ENCODE data around the gene DNAH14. TPM values are rescaled to one million over a fixed set of nuclear protein-coding genes. Genes with fewer than 3 reads are reported as not detected.

Gene DNAH14
- total and polyA plus RNA-seq, 2 experiments from 2014 or later = 55.3 to 80.2 TPM

- no peak for TF ChIP-seq EZH2 (IDR thresholded peaks at IDR 0.05; ENCODE audit: low read depth, unreplicated experiment)
- no peak for TF ChIP-seq POLR2AphosphoS5 (IDR thresholded peaks at IDR 0.05; ENCODE audit: low read depth)
- no peak for TF ChIP-seq EZH2phosphoT487 (IDR thresholded peaks at IDR 0.05; ENCODE audit: unreplicated experiment)
- no peak for TF ChIP-seq ZNF462 (CRISPR knock-in tag; IDR thresholded peaks at IDR 0.05)
- no peak for TF ChIP-seq STAT1 (IDR thresholded peaks at IDR 0.05; ENCODE audit: unreplicated experiment)
Observed at GRCh38 chr1:225182716-225183115, 253.2 kb downstream of the DNAH14 start (continued).

GRCh38 chr1:225191199-225191753 lies 261.8 kb downstream of the DNAH14 start:
- Mint-ChIP-seq H3K36me3 (ENCODE audit: low read depth) (peaks cover 15% of the 10 kb centered on the region; the same call in 2 of the 3 replicates), H3K27ac (no peak overlapping the region), H3K27me3 (ENCODE audit: insufficient read depth, low read depth, poor library complexity) (no peaks in the 10 kb centered on the region), H3K4me1 (no peaks in the 10 kb centered on the region; the same call in 2 of the 3 replicates), H3K4me3 (no peak overlapping the region), H3K9me3 (peaks cover 19% of the 10 kb centered on the region)
- Histone ChIP-seq H3K79me2 (replicated peaks; ENCODE audit: insufficient read depth) (no peaks in the 10 kb centered on the region), H3K4me3 (no peak overlapping the region), H3K27me3 (ENCODE audit: insufficient read depth) (no peaks in the 10 kb centered on the region), H3K27ac (ENCODE audit: low read depth) (no peak overlapping the region), H3K9me2 (ENCODE audit: insufficient read depth) (peaks cover 4% of the 10 kb centered on the region; the same call in 1 of the 2 replicates), H3K4me1 (ENCODE audit: insufficient read depth) (no peaks in the 10 kb centered on the region), H4K20me1 (replicated peaks; ENCODE audit: insufficient read depth) (no peaks in the 10 kb centered on the region), H2AFZ (no peak overlapping the region), H3F3A (replicated peaks; ENCODE audit: low read depth) (no peaks in the 10 kb centered on the region), H3K4me2 (no peak overlapping the region), H3K36me3 (ENCODE audit: insufficient read depth) (no peaks in the 10 kb centered on the region)
- ATAC-seq (no peak), DNase-seq (ENCODE audit: low spot score) (no peak)
- no peak for TF ChIP-seq NANOG (IDR thresholded peaks at IDR 0.05; ENCODE audit: borderline replicate concordance)
- no peak for TF ChIP-seq ZNF114 (CRISPR knock-in tag; IDR thresholded peaks at IDR 0.05)
- TF ChIP-seq ZNF331 (CRISPR knock-in tag; IDR thresholded peaks at IDR 0.05; ENCODE audit: low read depth) = no peak
- no peak for TF ChIP-seq EZH2 (IDR thresholded peaks at IDR 0.05; ENCODE audit: low read depth, unreplicated experiment)
- no peak for TF ChIP-seq ETS1 (IDR thresholded peaks at IDR 0.05)

Data from GM23338 (cell line).